NCI-H2196 (cell line): ENCODE data around the gene RARA.

ENCODE experiments used
- DNase-seq: peaks from one replicate; lab custom pipeline; 2025; ENCODE audit not compliant: unreplicated experiment; lab: John Stamatoyannopoulos, UW

Gene RARA

DNA sequence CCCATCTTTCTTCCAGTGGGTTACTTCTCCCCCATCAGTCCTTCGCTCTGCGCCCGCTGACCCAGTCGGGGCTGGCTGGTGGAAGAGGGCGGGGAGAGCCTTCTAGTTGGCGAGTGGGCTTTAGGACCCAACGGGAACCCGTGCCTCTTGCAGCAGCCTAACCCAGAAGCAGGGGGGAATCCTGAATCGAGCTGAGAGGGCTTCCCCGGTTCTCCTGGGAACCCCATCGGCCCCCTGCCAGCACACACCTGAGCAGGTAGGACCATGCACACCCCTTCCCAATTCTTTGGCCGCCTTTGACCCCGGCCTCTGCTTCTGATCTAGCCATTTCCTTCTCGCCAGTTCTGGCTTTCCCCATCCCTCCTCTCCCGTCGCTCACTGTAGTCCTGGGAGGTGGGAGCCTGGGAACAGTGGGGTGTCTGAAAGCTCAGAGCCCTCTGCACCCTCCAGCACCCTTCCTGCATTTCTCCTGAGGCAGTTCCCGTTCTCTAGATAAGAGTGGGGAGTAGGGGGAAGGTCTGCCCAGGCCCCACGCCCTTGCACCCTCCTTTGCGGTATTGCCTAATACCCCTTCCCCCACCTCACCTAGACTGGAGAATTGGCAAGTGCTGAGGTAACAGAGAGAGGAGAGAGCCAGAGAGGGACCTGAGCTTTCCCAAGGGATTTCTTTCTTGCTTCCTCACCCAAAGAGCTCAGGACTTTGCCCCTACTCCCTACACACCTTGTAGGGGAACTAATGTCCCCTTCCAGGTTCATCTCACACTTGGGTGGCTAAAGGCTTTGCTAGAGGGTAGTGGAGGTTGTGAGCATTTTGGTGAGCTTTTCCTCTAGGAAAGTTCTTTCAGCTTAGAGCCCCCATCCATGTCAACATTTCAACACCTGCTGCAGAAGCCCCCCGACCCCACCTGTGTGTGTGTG, at the start of gene RARA:
Gene RARA, plus strand, starts transcription at position 150 of the 918 bp plus-strand sequence. CDS start 22,039 bp downstream, outside the sequence.
- peak; percentile 30 for DNase-seq

GRCh38 chr17:40259505-40259904, 49.5 kb upstream of the RARA start:
- DNase-seq = no peak

- DNase-seq = no peak
These were observed 48.5 kb upstream of the RARA start for GRCh38 chr17:40260528-40260927.

GRCh38 chr17:40264458-40265185, 44.4 kb upstream of the RARA start:
- no peak for DNase-seq

DNA sequence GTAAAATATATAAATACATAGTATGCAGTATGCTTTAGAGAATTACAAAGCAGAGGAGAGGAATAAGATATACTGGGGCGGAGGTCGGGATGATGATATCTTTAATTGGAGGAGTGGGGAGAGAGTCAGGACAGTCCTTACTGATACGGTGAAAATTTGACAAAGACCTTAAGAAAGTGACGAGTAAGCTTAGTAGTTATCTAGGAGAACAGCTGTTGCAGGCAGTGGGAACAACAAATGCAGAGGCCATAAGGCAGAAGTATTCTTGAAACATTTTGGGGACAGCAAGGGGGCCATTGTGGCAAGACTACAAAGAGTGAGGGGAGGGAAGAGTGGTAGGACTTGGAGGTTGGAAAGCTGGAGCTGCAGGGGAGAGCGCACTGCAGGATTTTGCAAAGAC, 43.6 kb upstream of the RARA start:
- no peak for DNase-seq

GRCh38 chr17:40266882-40267281, 42.1 kb upstream of the RARA start:
- DNase-seq = no peak

DNA sequence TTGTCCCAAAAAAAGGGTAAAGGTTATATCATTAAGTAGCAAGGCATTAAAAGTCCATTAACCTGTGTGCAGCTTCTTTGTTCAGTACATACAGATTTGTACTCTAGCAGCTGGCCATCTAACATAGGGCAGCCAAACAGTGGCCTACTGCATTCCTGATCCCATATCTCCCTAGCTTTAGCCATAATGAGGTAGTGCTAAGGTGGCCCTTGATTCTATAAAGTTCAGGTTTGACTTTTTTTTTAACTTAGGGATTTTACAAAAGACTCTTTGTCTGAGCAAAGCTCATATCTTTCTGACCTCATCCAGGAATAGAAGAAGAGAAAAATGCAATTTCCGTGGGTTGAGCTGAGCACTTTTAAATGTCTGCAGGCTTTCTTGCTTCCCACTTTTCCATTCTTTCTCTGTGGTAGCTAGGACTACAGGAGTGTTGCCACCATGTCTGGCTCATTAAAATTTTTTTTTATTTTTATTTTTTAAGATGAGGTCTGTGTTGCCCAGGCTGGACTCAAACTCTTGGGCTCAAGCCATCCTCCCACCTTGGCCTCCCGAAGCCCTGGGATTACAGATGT, 40.8 kb upstream of the RARA start:
- DNase-seq = no peak

DNA sequence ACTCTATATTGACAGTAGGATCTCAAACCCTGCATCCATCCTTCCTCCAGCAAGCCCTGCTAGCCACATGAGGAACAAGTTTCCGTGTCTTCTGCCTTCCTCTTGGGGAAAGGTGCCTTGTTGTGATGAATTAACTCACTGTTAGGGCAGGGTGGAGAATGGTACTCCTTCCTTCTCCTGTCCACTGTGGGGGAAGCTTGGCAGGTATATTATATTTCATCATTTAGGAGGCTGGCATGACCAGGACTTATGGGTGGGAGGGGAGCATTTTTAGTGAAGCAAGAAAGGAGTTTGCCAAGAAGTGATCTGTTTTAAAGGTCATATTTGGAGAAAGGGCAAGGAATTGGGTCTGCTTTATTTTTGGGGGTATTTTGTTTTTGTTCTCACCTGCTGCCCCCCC, 30.6 kb upstream of the RARA start:
- DNase-seq = no peak

DNA sequence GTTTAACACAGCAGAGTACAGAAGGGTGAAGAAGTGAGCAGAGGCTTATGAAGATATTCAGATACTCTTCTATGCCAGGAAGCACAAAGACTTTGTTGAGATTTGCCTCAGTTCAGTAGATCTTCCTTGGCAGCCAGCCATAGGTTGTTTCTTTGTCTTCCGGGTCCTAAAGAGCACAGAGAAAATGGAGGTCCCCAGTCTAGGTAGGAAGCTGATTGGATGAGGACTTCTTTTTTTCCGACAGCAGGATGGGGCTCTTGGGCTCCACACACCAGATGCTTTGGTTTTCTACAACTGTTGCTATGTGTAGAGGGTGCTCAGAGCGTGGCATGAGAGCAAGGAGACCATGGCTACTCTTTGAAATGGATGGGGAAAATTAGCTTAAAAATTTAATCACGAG, 29.6 kb upstream of the RARA start:
- no peak for DNase-seq

DNA sequence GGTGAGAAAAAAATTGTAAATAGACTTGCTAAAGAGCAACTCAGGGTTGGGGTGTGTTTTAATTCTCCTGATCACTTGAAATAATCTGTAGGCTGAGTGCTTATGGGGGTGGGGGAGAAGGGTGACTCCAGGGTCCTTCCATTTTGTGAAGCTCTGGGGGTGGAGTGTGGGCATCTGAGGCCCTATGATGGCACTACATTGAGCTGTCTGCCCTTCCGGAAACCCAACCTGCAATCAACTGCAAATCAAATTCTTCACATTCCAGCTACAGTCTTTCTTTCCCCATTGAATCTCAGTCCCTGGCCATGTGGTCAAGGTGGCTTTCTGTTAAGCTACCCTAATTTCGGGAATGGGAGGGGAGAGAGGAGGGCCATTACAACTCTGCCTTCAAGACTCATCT, 27.3 kb upstream of the RARA start:
- no peak for DNase-seq

GRCh38 chr17:40283662-40284061, 25.3 kb upstream of the RARA start:
- no peak for DNase-seq

GRCh38 chr17:40284085-40284713, 24.8 kb upstream of the RARA start:
- DNase-seq = peak; percentile 8

DNA sequence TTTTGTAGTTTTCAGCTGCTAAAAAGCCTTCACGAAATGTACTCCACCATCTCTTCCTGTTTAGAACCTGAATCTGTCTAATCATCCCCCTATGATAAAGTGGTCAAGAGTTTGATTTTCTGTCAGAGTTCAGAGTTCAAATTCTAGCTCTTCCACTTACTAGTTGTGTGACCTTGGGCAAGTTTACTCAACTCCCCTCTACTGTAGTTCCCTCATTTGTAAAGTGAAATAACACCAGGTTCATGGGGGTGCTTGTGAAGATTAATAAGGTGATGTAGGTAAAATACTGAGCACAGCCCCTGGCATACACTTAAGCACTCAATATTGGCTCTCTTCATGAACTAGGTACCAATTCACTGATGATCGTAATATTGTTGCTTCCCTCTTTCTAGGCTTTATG, 22.5 kb upstream of the RARA start:
- DNase-seq = no peak

DNA sequence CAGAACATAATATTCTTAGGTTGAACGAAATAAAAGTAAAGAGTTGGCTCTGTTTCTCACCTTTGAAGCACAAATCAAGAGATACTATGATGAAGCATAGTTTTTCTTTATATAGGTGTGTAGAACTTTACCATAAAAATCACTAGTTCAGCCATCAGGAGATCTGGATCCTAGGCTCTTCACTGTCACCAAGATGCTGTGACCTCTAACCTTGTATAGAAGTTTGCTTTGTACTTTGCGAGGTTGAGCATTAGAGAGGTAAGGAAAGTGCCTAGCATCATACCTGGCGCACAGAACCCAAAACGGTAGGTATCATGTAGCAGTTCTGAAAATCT, 21.9 kb upstream of the RARA start:
- no peak for DNase-seq

DNA sequence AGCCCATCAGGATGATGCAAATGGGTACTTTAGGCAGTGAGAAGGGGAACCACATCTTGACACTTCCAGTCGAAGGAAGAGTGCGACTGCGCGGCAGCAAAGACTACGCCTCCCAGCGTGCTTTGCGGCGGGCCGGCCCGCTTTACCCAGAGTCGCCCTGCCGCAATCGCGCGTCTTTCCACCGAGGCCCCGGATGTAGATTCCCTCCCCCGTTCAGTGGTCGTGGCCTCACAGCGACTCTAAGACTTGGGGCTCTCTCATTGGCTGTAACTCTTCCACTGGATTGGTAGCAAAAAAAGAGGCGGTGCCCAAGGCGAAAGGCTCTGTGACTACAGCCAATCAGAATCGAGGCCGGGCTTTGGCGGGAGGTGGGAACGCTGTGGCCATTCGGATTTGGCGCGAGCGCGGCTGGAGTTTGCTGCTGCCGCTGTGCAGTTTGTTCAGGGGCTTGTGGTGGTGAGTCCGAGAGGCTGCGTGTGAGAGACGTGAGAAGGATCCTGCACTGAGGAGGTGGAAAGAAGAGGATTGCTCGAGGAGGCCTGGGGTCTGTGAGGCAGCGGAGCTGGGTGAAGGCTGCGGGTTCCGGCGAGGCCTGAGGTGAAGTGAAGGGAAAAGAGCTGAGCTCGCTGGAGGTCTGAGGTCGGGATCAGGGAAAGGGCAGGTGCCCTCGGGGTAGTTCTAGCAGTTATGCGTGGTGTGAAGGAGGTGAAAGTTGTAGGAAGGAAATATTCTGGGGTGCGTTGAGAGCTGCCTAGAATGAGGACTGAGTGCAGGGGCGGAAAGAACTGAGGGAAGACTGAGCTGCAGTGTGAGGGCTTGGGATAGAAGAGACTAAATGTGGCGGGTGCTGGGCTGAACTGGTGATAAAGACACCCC, 21.2 kb upstream of the RARA start, which contains the start of gene CDC6:
Gene CDC6, plus strand, starts transcription at position 386 of the 876 bp plus-strand sequence. CDS start 1,542 bp downstream, outside the sequence.
- DNase-seq = peak; percentile 90

GRCh38 chr17:40290629-40291280, 18.2 kb upstream of the RARA start:
- DNase-seq = peak; percentile 45

DNA sequence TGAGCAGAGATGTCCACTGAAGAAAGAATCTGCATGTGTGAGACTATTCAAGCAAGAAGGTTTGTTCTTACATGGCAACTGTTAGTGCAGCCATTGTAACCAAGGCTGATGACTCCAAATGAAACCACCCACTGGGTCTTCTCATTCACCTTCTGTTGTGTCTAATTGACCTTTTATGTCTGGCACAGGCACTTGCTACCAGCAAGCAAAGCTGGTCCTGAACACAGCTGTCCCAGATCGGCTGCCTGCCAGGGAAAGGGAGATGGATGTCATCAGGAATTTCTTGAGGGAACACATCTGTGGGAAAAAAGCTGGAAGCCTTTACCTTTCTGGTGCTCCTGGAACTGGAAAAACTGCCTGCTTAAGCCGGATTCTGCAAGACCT, 17.7 kb upstream of the RARA start:
- DNase-seq = no peak

DNA sequence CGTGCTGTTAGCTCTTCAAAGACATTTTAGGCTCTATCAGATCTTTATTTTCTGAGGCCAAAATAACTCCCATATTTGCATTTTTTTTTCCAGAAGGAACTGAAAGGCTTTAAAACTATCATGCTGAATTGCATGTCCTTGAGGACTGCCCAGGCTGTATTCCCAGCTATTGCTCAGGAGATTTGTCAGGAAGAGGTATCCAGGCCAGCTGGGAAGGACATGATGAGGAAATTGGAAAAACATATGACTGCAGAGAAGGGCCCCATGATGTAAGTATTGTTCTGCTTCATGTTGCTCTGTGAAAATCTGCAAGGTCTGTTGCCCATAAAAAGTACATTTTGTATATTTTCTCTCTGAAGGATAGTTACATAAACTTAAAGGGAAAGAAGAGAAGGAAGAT, 15.6 kb upstream of the RARA start:
- no peak for DNase-seq

- DNase-seq = no peak
These were observed 13.2 kb upstream of the RARA start for GRCh38 chr17:40295488-40296436.
